Body of pancreas (tissue), 4 donors: Measurements from ENCODE around the gene ZNF142.

ENCODE experiments used
- CTCF ChIP-seq, 7 experiments: fragments of 450-650 bp in 4 of 7; fragments of 200-600 bp in 3 of 7; sonication (generic) in 3 of 7; IDR thresholded peaks; one replicate each; pipeline ENCODE4 v1.5.1; 2016 to 2019; ENCODE audit warnings: antibody characterized with exemption in 7 of 7
- POLR2A ChIP-seq, 3 donors: fragments of 450-650 bp; IDR thresholded peaks; one replicate each; pipeline ENCODE4 v1.6.1; 2016; ENCODE audit warnings: antibody characterized with exemption in 3 of 3, mild to moderate bottlenecking in 2 of 3

DNA sequence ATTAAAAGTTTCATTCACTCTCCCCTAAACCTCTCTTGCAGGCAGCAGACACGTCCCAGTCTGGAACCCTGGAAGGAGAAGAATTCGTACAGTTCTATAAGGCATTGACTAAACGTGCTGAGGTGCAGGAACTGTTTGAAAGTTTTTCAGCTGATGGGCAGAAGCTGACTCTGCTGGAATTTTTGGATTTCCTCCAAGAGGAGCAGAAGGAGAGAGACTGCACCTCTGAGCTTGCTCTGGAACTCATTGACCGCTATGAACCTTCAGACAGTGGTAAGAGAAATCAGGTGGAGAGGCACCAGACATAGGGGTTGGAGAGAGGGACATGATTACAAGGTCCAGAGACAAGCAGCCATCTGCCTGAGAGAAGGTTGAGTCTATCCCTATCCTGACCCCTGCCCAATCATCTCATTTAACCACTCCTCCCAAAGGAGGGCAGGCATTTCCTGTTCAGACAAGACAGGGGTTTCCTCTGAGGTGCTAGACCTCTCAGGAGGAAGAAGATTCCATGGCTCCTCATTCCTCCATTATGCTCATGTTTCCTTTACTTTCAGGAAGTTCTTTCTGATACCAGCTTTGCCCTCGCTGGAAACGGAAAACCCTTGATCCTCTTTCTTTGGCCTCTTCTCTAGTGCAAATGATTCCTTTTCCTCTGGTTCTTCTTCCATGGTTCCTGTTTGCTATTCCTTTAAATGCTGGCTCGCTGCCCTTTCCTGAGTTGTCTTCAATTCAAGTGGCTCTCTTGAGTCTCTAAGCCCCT is 36.6 kb downstream of the ZNF142 start:
- no peak for TF ChIP-seq CTCF (IDR thresholded peaks at IDR 0.05)
- no peak for TF ChIP-seq POLR2A (IDR thresholded peaks at IDR 0.05)
